ENCODE data around the gene GAB1. TPM values are rescaled to one million over a fixed set of nuclear protein-coding genes. Genes with fewer than 3 reads are reported as not detected.

The GAB1 gene
- total and polyA plus RNA-seq, 7 donors, result 1.0 to 20.3 (median 10.1) TPM

- Histone ChIP-seq H3K4me3 (no peak overlapping the region), H3K36me3 (ENCODE audit: insufficient read depth in 1 of 2, low read depth in 1 of 2) (no peaks in the 10 kb centered on the region), H3K27ac (peak overlapping the region; percentile 42), H3K27me3 (ENCODE audit: insufficient read depth in 3 of 3, low read length in 2 of 3) (no peaks in the 10 kb centered on the region), H3K4me1 (peaks cover 80% of the 10 kb centered on the region), H3K9me3 (peaks cover 4% of the 10 kb centered on the region)
- WGBS, 3 donors, result 36 to 88% (median 65%) methylated on average over 6 of the region's 6 CpGs
- ATAC-seq (no peak), DNase-seq (no peak)
- intact Hi-C loops (cut with DNase I), result loop anchor here in 1 of 2 donors (10.0 kb wide), 1 partner anchor 90 kb away; no protein-coding TSS in a partner anchor
- no peak for TF ChIP-seq CTCF (IDR thresholded peaks at IDR 0.05)
Observed at GRCh38 chr4:143374771-143375170, 38.1 kb downstream of the GAB1 start.

GRCh38 chr4:143375326-143376073 is 38.8 kb downstream of the GAB1 start:
- intact Hi-C loops (cut with DNase I), result loop anchor here in 1 of 2 donors (10.0 kb wide), 1 partner anchor 89 kb away; no protein-coding TSS in a partner anchor
- Histone ChIP-seq H3K27ac (peak overlapping the region; percentile 85), H3K4me3 (no peak overlapping the region), H3K27me3 (ENCODE audit: insufficient read depth in 3 of 3, low read length in 2 of 3) (no peaks in the 10 kb centered on the region), H3K36me3 (ENCODE audit: insufficient read depth in 1 of 2, low read depth in 1 of 2) (no peaks in the 10 kb centered on the region), H3K9me3 (peaks cover 4% of the 10 kb centered on the region), H3K4me1 (peaks cover 79% of the 10 kb centered on the region)
- peak; percentile 35 for TF ChIP-seq CTCF (IDR thresholded peaks at IDR 0.05)
- WGBS, 3 donors, result 45 to 61% (median 47%) methylated on average over 6 of the region's 6 CpGs
- DNase-seq (peak in 1 of 2 donors; percentile 63), ATAC-seq (peak; percentile 46 to 83 (median 82))

- peaks cover 91% of the 10 kb centered on the region for H3K4me1 ChIP-seq
- no peak overlapping the region for H3K4me3 ChIP-seq
- DNase-seq (no peak), ATAC-seq (no peak)
- no peaks in the 10 kb centered on the region for H3K27me3 ChIP-seq (ENCODE audit: insufficient read depth in 3 of 3, low read length in 2 of 3)
- 43 to 52% (median 45%) methylated on average over 7 of the region's 7 CpGs for WGBS, 3 donors
- intact Hi-C loops (cut with DNase I), result loop anchor here in 1 of 2 donors (10.0 kb wide), 1 partner anchor 87 kb away; no protein-coding TSS in a partner anchor
- TF ChIP-seq CTCF (IDR thresholded peaks at IDR 0.05), result no peak
- no peaks in the 10 kb centered on the region for H3K36me3 ChIP-seq (ENCODE audit: insufficient read depth in 1 of 2, low read depth in 1 of 2)
- H3K27ac ChIP-seq, result peak overlapping the region; percentile 85
- no peaks in the 10 kb centered on the region for H3K9me3 ChIP-seq
Observed at GRCh38 chr4:143377611-143378099, 41.0 kb downstream of the GAB1 start.

GRCh38 chr4:143380629-143381028 is 44.0 kb downstream of the GAB1 start:
- TF ChIP-seq CTCF (IDR thresholded peaks at IDR 0.05), result no peak
- Histone ChIP-seq H3K4me1 (peaks cover 94% of the 10 kb centered on the region), H3K27ac (peak overlapping the region; percentile 85), H3K4me3 (no peak overlapping the region), H3K9me3 (no peaks in the 10 kb centered on the region), H3K36me3 (ENCODE audit: insufficient read depth in 1 of 2, low read depth in 1 of 2) (no peaks in the 10 kb centered on the region), H3K27me3 (ENCODE audit: insufficient read depth in 3 of 3, low read length in 2 of 3) (no peaks in the 10 kb centered on the region)
- ATAC-seq, result no peak
- intact Hi-C loops (cut with DNase I), result loop anchor here in 1 of 2 donors (5.0 kb wide), 1 partner anchor 43 kb away; the partner anchor contains the start of gene GAB1
- no peak for DNase-seq
- 85 to 88% (median 85%) methylated on average over 3 of the region's 3 CpGs for WGBS, 3 donors

Measured in psoas muscle (tissue), 8 donors.